Neutrophil (primary cell): ENCODE measurements around the gene IRS4.

Source experiments
- H3K27ac ChIP-seq: fragments of 200-600 bp; sonication (generic); 2 replicates; pipeline ENCODE4 v1.5.1; 2016; ENCODE audit warnings: mild to moderate bottlenecking, moderate library complexity
- H3K27me3 ChIP-seq: fragments of 200-600 bp; sonication (generic); 2 replicates; pipeline ENCODE4 v1.6.0; 2016; ENCODE audit warnings: mild to moderate bottlenecking
- H3K36me3 ChIP-seq: fragments of 200-600 bp; sonication (generic); 2 replicates; pipeline ENCODE4 v1.5.1; 2017
- H3K4me1 ChIP-seq, 2 experiments: fragments of 200-600 bp in 1 of 2; sonication (generic) in 1 of 2; 1 replicate in 1 of 2; 2 replicates in 1 of 2; pipeline versions ENCODE4 v1.5.1 to v1.6.1; 2013 to 2016; ENCODE audit warnings: low read depth in 1 of 2, low read length in 1 of 2, mild to moderate bottlenecking in 1 of 2, moderate library complexity in 1 of 2; ENCODE audit not compliant: control insufficient read depth in 1 of 2, insufficient read depth in 1 of 2
- H3K4me3 ChIP-seq, 2 experiments: fragments of 200-600 bp in 1 of 2; sonication (generic) in 1 of 2; 1 replicate in 1 of 2; 2 replicates in 1 of 2; pipeline ENCODE4 v1.5.1; 2013 to 2016; ENCODE audit warnings: low read depth in 1 of 2, low read length in 1 of 2, mild to moderate bottlenecking in 1 of 2, moderate library complexity in 1 of 2
- H3K9me3 ChIP-seq: fragments of 200-600 bp; sonication (generic); 2 replicates; pipeline ENCODE4 v1.5.1; 2016
- TF ChIP-seq, protein P1 (sequence below): fragments of 200-600 bp; sonication (generic); IDR thresholded peaks from 2 replicates; pipeline ENCODE4 v1.5.1; 2016; ENCODE audit warnings: antibody characterized with exemption

Gene IRS4

DNA sequence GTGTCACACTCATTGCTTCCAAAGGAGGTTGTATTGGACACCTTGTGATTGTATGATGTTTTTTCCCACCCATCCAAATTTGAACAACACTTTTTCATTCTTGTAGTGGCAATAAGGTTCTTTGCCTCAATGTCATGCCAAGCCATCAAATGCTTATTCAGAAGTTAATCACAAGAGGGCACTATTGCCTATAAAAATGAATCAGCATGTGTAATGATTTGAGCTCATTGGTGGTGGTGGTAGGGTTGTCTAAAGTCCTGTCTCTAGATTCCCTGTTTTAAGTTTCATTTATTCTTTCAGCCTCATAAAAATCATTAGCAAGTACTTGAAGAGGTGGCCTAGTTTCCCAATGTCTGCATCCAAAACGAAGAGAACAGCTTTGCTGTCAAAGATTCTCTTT lies 37.0 kb downstream of the IRS4 start:
- Histone ChIP-seq H3K27me3 (no peaks in the 10 kb centered on the region), H3K4me1 (no peaks in the 10 kb centered on the region), H3K36me3 (no peaks in the 10 kb centered on the region), H3K27ac (no peak overlapping the region), H3K4me3 (no peak overlapping the region), H3K9me3 (no peaks in the 10 kb centered on the region)
- TF ChIP-seq, protein P1, sequence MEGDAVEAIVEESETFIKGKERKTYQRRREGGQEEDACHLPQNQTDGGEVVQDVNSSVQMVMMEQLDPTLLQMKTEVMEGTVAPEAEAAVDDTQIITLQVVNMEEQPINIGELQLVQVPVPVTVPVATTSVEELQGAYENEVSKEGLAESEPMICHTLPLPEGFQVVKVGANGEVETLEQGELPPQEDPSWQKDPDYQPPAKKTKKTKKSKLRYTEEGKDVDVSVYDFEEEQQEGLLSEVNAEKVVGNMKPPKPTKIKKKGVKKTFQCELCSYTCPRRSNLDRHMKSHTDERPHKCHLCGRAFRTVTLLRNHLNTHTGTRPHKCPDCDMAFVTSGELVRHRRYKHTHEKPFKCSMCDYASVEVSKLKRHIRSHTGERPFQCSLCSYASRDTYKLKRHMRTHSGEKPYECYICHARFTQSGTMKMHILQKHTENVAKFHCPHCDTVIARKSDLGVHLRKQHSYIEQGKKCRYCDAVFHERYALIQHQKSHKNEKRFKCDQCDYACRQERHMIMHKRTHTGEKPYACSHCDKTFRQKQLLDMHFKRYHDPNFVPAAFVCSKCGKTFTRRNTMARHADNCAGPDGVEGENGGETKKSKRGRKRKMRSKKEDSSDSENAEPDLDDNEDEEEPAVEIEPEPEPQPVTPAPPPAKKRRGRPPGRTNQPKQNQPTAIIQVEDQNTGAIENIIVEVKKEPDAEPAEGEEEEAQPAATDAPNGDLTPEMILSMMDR: no peak

DNA sequence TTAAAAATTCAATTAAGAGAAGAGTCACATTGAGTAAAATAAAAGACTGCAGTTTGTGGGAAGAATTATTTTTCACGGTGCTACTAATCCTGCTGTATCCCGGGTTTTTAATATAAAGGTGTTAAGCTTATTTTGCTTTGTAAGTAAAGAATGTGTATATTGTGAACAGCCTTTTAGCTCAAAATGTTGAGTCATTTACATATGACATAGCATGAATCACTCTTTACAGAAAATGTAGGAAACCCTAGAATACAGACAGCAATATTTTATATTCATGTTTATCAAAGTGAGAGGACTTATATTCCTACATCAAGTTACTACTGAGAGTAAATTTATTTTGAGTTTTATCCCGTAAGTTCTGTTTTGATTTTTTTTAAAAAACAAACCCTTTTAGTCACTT lies 39.7 kb downstream of the IRS4 start:
- H3K9me3 ChIP-seq: no peaks in the 10 kb centered on the region
- no peaks in the 10 kb centered on the region for H3K36me3 ChIP-seq
- TF ChIP-seq, protein P1: no peak
- no peak overlapping the region for H3K27ac ChIP-seq
- no peaks in the 10 kb centered on the region for H3K4me1 ChIP-seq
- H3K4me3 ChIP-seq: no peak overlapping the region
- no peaks in the 10 kb centered on the region for H3K27me3 ChIP-seq
